HCT116 (cell line): ENCODE measurements around the gene MEIOSIN. TPM values are rescaled to one million over a fixed set of nuclear protein-coding genes. Genes with fewer than 3 reads are reported as not detected.

ENCODE experiments used
- ATAC-seq: fragments of 200-7000 bp; cut with Tn5 transposase; 2 replicates; pipeline ENCODE4 v1.9.1; 2020; ENCODE audit warnings: mild to moderate bottlenecking, moderate library complexity
- BruUV-seq: library from RNA; stranded (reverse); fragments of 400-500 nt; replicated peaks from 2 replicates; lab custom pipeline; 2021; lab: Mats Ljungman, UMichigan
- CTCF ChIA-PET: fragments of 300-600 bp; sonication (Branson Sonifier 250); formaldehyde crosslinking; loops from one replicate; lab custom pipeline; 2021; ENCODE audit warnings: antibody characterized with exemption; lab: Charles Lee
- POLR2A ChIA-PET: fragments of 300-600, 350-600 bp; sonication (Branson Sonifier 250); formaldehyde crosslinking; loops from one replicate; lab custom pipeline; 2021; ENCODE audit warnings: antibody characterized with exemption; lab: Charles Lee
- RAD21 ChIA-PET, 2 experiments: fragments of 300-600 bp; sonication (Branson Sonifier 250); formaldehyde crosslinking; loops; one replicate each; lab custom pipeline; 2023; ENCODE audit warnings: low total read pairs in 2 of 2; ENCODE audit not compliant: uncharacterized antibody in 2 of 2, unreplicated experiment in 2 of 2, low non-redundant PET in 1 of 2; lab: Charles Lee
- DNase-seq: peaks from one replicate; pipeline ENCODE4 v3.0.0-alpha.2; 2010; ENCODE audit warnings: low read depth, low spot score
- H2AFZ ChIP-seq: fragments of 200-600 bp; shearing (Covaris generic), sonication (generic); 2 replicates; pipeline ENCODE4 v1.6.1; 2017; ENCODE audit warnings: low read depth, mixed run types, mixed read lengths, antibody characterized with exemption, low read length; ENCODE audit not compliant: poor library complexity, severe bottlenecking
- H3K27ac ChIP-seq: 2 replicates; pipeline ENCODE4 v1.5.1; 2012; ENCODE audit warnings: low read depth, low read length
- H3K27me3 ChIP-seq: fragments of 200-600 bp; sonication (generic); 2 replicates; pipeline ENCODE4 v1.6.1; 2016; ENCODE audit warnings: mixed run types, low read length, mixed read lengths; ENCODE audit not compliant: insufficient read depth
- H3K36me3 ChIP-seq, 2 experiments: fragments of 200-500 bp in 1 of 2; fragments of 200-600 bp in 1 of 2; sonication (Bioruptor generic) in 1 of 2; sonication (generic) in 1 of 2; 2 replicates each; pipeline versions ENCODE4 v1.5.1 to v1.6.1; 2014 to 2016; ENCODE audit warnings: low read length in 2 of 2, inconsistent platforms in 1 of 2, mixed read lengths in 1 of 2, mixed run types in 1 of 2; ENCODE audit not compliant: insufficient read depth in 2 of 2, control insufficient read depth in 1 of 2
- H3K4me1 ChIP-seq, 2 experiments: fragments of 200-600 bp in 1 of 2; sonication (generic) in 1 of 2; 2 replicates each; pipeline versions ENCODE4 v1.5.1 to v1.6.1; 2012 to 2017; ENCODE audit warnings: low read length in 2 of 2, inconsistent platforms in 1 of 2, mild to moderate bottlenecking in 1 of 2, mixed read lengths in 1 of 2, mixed run types in 1 of 2, moderate library complexity in 1 of 2; ENCODE audit not compliant: insufficient read depth in 2 of 2, control insufficient read depth in 1 of 2
- H3K4me2 ChIP-seq: fragments of 200-600 bp; sonication (generic); 2 replicates; pipeline ENCODE4 v1.6.1; 2017; ENCODE audit warnings: mixed run types, low read length, mixed read lengths
- H3K4me3 ChIP-seq, 2 experiments: fragments of 200-600 bp in 1 of 2; sonication (generic) in 1 of 2; replicated peaks in 1 of 2; 2 replicates each; pipeline ENCODE4 v1.5.1; 2011 to 2016; ENCODE audit warnings: low read length in 2 of 2, control low read depth in 1 of 2, low read depth in 1 of 2, mild to moderate bottlenecking in 1 of 2, mixed read lengths in 1 of 2, mixed run types in 1 of 2
- H3K79me2 ChIP-seq: fragments of 200-600 bp; sonication (generic); 2 replicates; pipeline ENCODE4 v1.6.1; 2017; ENCODE audit warnings: mild to moderate bottlenecking, mixed run types, low read length, moderate library complexity, mixed read lengths; ENCODE audit not compliant: insufficient read depth
- H3K9ac ChIP-seq: fragments of 200-600 bp; sonication (generic); 2 replicates; pipeline ENCODE4 v1.6.1; 2016; ENCODE audit warnings: low read length, mixed read lengths
- H3K9me2 ChIP-seq: fragments of 200-600 bp; sonication (generic), shearing (Covaris generic); 2 replicates; pipeline ENCODE4 v1.6.1; 2017; ENCODE audit warnings: mixed run types, mild to moderate bottlenecking, moderate library complexity; ENCODE audit not compliant: insufficient read depth
- H3K9me3 ChIP-seq, 2 experiments: fragments of 200-500 bp in 1 of 2; fragments of 200-600 bp in 1 of 2; sonication (Bioruptor generic) in 1 of 2; sonication (generic) in 1 of 2; 2 replicates each; pipeline ENCODE4 v1.6.1; 2014 to 2017; ENCODE audit warnings: low read length in 2 of 2, mixed read lengths in 2 of 2, inconsistent platforms in 1 of 2, low read depth in 1 of 2, mild to moderate bottlenecking in 1 of 2, mixed run types in 1 of 2, moderate library complexity in 1 of 2; ENCODE audit not compliant: control insufficient read depth in 1 of 2, insufficient read depth in 1 of 2
- H4K20me1 ChIP-seq: fragments of 200-600 bp; sonication (generic), shearing (Covaris generic); 2 replicates; pipeline ENCODE4 v1.6.1; 2017; ENCODE audit warnings: mixed run types, mild to moderate bottlenecking, moderate library complexity; ENCODE audit not compliant: insufficient read depth
- CBX3 ChIP-seq: IDR thresholded peaks from 2 replicates; pipeline ENCODE4 v1.6.1; 2012; ENCODE audit warnings: low read depth
- CEBPB ChIP-seq: IDR thresholded peaks from 2 replicates; pipeline ENCODE4 v1.6.1; 2012; ENCODE audit warnings: low read depth
- EGR1 ChIP-seq: IDR thresholded peaks from 2 replicates; pipeline ENCODE4 v1.6.1; 2012; ENCODE audit warnings: low read depth
- ELF1 ChIP-seq: IDR thresholded peaks from 2 replicates; pipeline ENCODE4 v1.6.1; 2012; ENCODE audit warnings: low read depth, borderline replicate concordance
- EZH2 ChIP-seq: fragments of 200-600 bp; sonication (generic); IDR thresholded peaks from 2 replicates; pipeline ENCODE4 v1.6.1; 2017; ENCODE audit warnings: antibody characterized with exemption, mixed run types
- EZH2phosphoT487 ChIP-seq: fragments of 200-600 bp; IDR thresholded peaks from 2 replicates; pipeline ENCODE4 v1.6.1; 2018; ENCODE audit warnings: antibody characterized with exemption, borderline replicate concordance
- POLR2A ChIP-seq: IDR thresholded peaks from 2 replicates; pipeline ENCODE4 v1.7.0; 2011; ENCODE audit warnings: borderline replicate concordance; ENCODE audit not compliant: insufficient read depth, insufficient read length; ENCODE audit errors: extremely low read depth
- POLR2AphosphoS5 ChIP-seq: IDR thresholded peaks from 2 replicates; pipeline ENCODE4 v1.6.1; 2011; ENCODE audit warnings: mild to moderate bottlenecking, low read depth, low read length, moderate library complexity
- RAD21 ChIP-seq: IDR thresholded peaks from 2 replicates; pipeline ENCODE4 v1.6.1; 2012; ENCODE audit warnings: low read depth, mild to moderate bottlenecking
- SP1 ChIP-seq: IDR thresholded peaks from 2 replicates; pipeline ENCODE4 v1.6.1; 2012; ENCODE audit warnings: low read depth
- SRF ChIP-seq: IDR thresholded peaks from 2 replicates; pipeline ENCODE4 v1.6.1; 2012; ENCODE audit warnings: low read depth
- TCF7L2 ChIP-seq: IDR thresholded peaks from 2 replicates; pipeline ENCODE4 v1.7.0; 2011; ENCODE audit warnings: borderline replicate concordance, inconsistent platforms; ENCODE audit not compliant: insufficient read depth, insufficient read length; ENCODE audit errors: extremely low read depth
- YY1 ChIP-seq: IDR thresholded peaks from 2 replicates; pipeline ENCODE4 v1.6.1; 2011; ENCODE audit warnings: low read length, low read depth, moderate library complexity, mild to moderate bottlenecking; ENCODE audit not compliant: insufficient replicate concordance; ENCODE audit errors: extremely low read depth
- ZFX ChIP-seq: fragments of 450-650 bp; IDR thresholded peaks from 2 replicates; pipeline ENCODE4 v1.6.1; 2017
- ZNF274 ChIP-seq: fragments of 200-500 bp; sonication (Bioruptor generic); IDR thresholded peaks from 2 replicates; pipeline ENCODE4 v1.6.1; 2014; ENCODE audit warnings: mild to moderate bottlenecking, low read depth, low read length, inconsistent platforms
- intact Hi-C: fragments of 100-400 bp; cut with micrococcal nuclease; formaldehyde crosslinking; loops from 2 replicates; pipeline ENCODE4 v1.10.0; 2022
- total RNA-seq: library from RNA; stranded (reverse); gene quantifications from one replicate; pipeline ENCODE4 v1.2.1, GENCODE V29; 2021; ENCODE audit not compliant: unreplicated experiment
- TF ChIP-seq, protein P1 (sequence below): IDR thresholded peaks from 2 replicates; pipeline ENCODE4 v1.6.1; 2011; ENCODE audit warnings: mild to moderate bottlenecking, low read length, moderate library complexity; ENCODE audit not compliant: insufficient replicate concordance; ENCODE audit errors: extremely low read depth
- TF ChIP-seq, protein P2 (sequence below): IDR thresholded peaks from 2 replicates; pipeline ENCODE4 v1.6.1; 2012; ENCODE audit warnings: low read depth
- TF ChIP-seq, protein P3 (sequence below): IDR thresholded peaks from 2 replicates; pipeline ENCODE4 v1.6.1; 2012

The MEIOSIN gene
- total RNA-seq, 1 experiment from 2014 or later, result 2.1 TPM

DNA sequence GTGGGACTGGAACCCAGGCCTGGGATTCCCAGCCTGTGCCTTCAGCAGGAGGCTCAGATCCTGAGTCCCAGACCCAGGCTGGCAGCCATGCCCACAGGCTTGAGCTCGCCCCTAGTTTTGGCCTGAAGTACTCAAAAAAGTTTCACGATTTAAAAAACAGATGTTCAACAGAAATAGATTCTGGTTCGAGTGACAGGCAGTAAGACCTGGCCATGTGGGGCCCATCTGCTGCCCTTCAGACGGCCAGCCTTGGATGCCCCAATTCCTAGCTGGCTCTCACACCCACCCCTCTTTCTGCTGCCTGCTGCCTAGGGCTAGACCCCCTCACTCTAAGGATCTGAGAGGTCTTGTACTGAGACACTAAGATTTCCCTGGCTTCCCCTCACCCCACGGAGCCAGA is 51.9 kb downstream of the MEIOSIN start:
- CTCF ChIA-PET, result no interaction called here
- Histone ChIP-seq H3K27me3 (no peaks in the 10 kb centered on the region), H3K4me1 (peaks cover 33 to 42% of the 10 kb centered on the region in 2 experiments), H2AFZ (no peak overlapping the region), H3K9ac (no peak overlapping the region), H3K36me3 (peaks cover 7 to 13% of the 10 kb centered on the region in 2 experiments; a peak in 3 of 4 replicates), H3K9me2 (no peaks in the 10 kb centered on the region), H4K20me1 (no peaks in the 10 kb centered on the region), H3K27ac (no peak overlapping the region), H3K79me2 (no peaks in the 10 kb centered on the region; the same call in 1 of the 2 replicates), H3K4me3 (no peak overlapping the region), H3K9me3 (no peaks in the 10 kb centered on the region), H3K4me2 (no peak overlapping the region)
- RAD21 ChIA-PET, result no interaction called here
- no peak for ATAC-seq
- no TSS peak for BruUV-seq
- intact Hi-C loops, result no loop called here
- TF ChIP-seq EZH2phosphoT487 (no peak), EZH2 (no peak), TCF7L2 (no peak), ELF1 (no peak), POLR2A (no peak), CEBPB (no peak), SRF (no peak), ZFX (no peak), CBX3 (no peak), SP1 (no peak), RAD21 (no peak), YY1 (no peak), POLR2AphosphoS5 (no peak), ZNF274 (no peak), EGR1 (no peak)
- TF ChIP-seq, protein P1, sequence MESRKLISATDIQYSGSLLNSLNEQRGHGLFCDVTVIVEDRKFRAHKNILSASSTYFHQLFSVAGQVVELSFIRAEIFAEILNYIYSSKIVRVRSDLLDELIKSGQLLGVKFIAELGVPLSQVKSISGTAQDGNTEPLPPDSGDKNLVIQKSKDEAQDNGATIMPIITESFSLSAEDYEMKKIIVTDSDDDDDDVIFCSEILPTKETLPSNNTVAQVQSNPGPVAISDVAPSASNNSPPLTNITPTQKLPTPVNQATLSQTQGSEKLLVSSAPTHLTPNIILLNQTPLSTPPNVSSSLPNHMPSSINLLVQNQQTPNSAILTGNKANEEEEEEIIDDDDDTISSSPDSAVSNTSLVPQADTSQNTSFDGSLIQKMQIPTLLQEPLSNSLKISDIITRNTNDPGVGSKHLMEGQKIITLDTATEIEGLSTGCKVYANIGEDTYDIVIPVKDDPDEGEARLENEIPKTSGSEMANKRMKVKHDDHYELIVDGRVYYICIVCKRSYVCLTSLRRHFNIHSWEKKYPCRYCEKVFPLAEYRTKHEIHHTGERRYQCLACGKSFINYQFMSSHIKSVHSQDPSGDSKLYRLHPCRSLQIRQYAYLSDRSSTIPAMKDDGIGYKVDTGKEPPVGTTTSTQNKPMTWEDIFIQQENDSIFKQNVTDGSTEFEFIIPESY, result no peak
- TF ChIP-seq, protein P2, sequence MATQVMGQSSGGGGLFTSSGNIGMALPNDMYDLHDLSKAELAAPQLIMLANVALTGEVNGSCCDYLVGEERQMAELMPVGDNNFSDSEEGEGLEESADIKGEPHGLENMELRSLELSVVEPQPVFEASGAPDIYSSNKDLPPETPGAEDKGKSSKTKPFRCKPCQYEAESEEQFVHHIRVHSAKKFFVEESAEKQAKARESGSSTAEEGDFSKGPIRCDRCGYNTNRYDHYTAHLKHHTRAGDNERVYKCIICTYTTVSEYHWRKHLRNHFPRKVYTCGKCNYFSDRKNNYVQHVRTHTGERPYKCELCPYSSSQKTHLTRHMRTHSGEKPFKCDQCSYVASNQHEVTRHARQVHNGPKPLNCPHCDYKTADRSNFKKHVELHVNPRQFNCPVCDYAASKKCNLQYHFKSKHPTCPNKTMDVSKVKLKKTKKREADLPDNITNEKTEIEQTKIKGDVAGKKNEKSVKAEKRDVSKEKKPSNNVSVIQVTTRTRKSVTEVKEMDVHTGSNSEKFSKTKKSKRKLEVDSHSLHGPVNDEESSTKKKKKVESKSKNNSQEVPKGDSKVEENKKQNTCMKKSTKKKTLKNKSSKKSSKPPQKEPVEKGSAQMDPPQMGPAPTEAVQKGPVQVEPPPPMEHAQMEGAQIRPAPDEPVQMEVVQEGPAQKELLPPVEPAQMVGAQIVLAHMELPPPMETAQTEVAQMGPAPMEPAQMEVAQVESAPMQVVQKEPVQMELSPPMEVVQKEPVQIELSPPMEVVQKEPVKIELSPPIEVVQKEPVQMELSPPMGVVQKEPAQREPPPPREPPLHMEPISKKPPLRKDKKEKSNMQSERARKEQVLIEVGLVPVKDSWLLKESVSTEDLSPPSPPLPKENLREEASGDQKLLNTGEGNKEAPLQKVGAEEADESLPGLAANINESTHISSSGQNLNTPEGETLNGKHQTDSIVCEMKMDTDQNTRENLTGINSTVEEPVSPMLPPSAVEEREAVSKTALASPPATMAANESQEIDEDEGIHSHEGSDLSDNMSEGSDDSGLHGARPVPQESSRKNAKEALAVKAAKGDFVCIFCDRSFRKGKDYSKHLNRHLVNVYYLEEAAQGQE, result no peak
- TF ChIP-seq, protein P3, sequence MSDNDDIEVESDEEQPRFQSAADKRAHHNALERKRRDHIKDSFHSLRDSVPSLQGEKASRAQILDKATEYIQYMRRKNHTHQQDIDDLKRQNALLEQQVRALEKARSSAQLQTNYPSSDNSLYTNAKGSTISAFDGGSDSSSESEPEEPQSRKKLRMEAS, result no peak
- POLR2A ChIA-PET, result no interaction called here
- no peak for DNase-seq
